GM21367 (cell line): Measurements from ENCODE around the gene ELAVL2.

Source experiments
- ATAC-seq: cut with Tn5 transposase; IDR thresholded peaks from one replicate; pipeline ENCODE4 v1.9.1; 2021; ENCODE audit not compliant: unreplicated experiment

ELAVL2 gene

GRCh38 chr9:23665051-23665450 lies 161.0 kb downstream of the ELAVL2 start:
- ATAC-seq, result no peak

DNA sequence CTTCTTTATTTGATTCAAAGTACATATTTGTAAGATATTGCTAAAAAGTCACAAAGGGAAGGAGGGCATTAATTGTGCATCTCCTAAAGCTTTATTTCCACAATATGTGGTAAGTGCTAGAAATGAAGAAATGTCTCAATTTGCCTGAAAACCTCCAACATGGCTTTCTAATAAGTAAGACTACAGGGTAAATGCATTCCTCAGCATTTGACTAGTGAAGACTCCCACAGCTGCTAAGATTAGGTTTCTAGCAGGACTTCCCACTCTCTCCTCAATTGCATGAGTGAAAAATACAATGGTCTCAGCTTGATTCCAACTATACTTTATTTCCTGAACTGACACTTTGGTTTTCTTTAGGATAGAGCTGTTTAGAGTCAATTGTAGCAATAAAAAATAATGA lies 162.1 kb downstream of the ELAVL2 start:
- ATAC-seq, result no peak

DNA sequence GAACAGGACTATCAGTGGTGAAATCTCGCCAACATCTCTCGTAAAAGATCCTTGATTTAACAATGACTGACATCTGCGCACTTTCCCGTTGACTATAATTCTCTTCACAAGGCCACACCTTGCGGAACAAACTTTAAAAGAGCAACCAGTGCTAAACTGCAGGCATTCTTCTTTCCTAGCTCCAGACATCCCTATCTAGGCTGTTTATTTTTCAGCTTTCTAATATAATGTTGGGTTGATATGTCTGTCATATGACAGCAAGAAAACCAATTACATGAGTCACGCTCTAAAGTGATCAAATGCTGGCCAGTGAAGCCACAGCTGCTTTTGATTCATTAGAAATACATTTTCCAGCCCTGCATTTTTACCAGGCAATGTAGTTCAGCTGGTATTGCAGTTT lies 162.5 kb downstream of the ELAVL2 start:
- ATAC-seq, result no peak

- ATAC-seq, result no peak
Observed at GRCh38 chr9:23663125-23663524, 162.9 kb downstream of the ELAVL2 start.

- ATAC-seq, result no peak
Observed at GRCh38 chr9:23662320-23662719, 163.7 kb downstream of the ELAVL2 start.

DNA sequence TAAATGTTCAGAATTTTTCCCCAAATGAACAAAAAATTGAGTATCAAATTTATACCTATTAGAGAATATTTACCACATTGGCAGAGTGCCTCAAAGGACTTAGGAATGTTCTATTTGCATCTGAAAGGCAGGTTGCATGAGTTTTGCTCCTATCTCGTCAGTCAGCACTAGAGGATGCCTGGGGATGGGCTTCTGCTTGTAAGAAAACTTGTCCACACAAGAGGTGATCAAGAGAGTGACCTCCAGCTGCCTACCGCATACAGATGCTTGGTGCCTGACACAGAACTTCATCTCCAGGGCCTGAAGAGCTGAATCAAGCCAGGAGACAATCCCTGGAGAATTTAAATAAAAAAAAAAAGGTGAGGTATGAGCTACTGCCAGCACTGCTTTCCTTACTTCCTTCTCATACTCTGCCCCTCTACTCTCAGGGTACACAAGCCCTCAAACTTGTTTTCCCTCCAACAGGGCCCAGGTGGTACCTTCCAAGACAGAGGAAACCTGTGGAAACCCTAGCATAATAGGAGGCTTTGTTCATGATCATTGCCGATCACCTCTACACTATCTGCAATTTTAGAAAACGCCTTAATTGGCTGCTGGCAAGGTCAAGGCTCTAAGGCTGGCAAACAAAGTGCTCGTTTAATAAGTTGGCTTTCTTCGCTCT lies 166.6 kb downstream of the ELAVL2 start:
- no peak for ATAC-seq

DNA sequence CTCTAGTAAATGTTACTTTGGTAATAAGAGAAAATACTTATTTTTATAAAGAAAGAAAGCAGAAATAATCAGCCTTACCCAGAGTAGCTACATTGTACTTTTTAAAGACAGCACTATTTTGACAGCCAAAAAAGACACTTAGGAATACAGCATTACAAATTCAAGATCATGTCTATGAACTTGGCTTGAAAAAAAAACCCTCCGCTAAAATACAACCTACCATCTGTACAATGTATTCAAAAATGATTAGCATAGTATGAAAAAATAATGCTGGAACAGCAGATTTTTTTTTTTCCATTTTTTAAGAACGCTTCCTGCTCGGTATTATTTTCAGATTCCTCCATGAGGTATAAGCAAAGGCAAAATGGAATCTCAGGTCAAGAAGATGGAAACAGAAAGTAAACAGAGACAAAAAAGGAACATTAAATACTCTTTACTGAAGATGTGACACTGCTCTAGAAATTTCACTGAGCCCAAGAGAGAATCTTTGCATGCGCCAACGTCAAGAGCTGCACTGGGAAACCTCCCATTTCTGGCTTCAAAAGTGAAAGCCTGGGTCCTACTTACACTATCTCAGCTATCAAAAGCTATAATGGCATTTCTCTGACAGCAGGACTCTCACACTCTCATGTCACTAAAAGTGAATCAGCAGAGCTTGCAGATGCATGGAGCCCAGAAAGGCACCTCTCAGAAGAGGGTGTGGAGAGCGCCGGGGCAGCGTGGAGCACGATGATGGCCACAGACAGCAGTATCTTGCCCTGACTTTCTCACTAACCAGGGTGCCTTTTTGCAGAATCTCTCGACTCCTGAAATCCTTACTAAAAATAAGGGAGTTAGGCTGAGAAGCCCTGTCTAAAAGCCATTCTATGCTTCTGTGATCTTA lies 167.4 kb downstream of the ELAVL2 start:
- ATAC-seq, result no peak

GRCh38 chr9:23651051-23651450 lies 175.0 kb downstream of the ELAVL2 start:
- ATAC-seq, result no peak

DNA sequence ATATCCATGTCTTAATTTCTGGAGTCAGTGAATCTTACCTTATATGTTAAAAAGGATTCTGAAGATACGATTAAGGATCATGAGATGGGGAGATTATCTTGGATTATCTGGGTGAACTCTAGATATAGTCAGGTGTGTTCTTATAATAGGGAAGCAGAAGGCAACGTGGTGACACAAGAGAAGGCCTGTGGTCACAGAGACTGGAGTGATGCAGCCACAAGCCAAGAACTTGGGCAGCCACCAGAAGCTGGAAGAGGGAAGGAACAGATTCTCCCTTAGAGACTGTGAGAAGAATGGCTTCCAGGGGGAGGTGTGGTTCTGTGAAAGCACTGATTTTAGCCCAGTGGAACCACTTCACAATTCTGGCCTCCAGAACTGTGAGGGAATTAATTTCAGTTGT lies 177.4 kb downstream of the ELAVL2 start:
- no peak for ATAC-seq

- ATAC-seq, result no peak
Observed at GRCh38 chr9:23644896-23645295, 181.1 kb downstream of the ELAVL2 start.

DNA sequence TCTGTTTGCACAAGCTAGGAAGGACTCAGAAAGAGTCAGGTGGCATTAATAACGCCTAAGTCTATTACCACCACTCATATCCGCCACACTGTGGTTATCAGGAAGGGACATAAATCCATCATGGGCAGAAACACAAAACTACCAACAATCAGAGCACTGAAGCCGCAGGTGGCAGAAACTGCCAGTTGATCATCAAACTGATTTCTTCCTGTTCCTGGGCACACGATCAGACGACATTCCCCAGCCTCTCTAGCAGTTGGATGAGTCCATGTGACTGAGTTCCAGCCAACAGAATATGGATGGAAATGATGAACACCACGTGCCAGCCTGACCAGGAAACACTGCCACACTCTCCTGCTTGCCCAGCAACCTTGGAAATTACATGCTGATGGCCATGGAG lies 181.7 kb downstream of the ELAVL2 start:
- no peak for ATAC-seq

- ATAC-seq, result no peak
Observed at GRCh38 chr9:23643656-23644258, 182.3 kb downstream of the ELAVL2 start.
